Activated effector memory CD4-positive, alpha-beta T cell treated with anti-CD3 and anti-CD28 coated beads, Interleukin-2, amount 50 U/mL, for 16 hours (primary cell): ENCODE data around the gene TEX10.
"Not testable (repeated sequence)": the region's sequence is repeated elsewhere in the genome, so short reads cannot be mapped to it uniquely, and the experiment has no call there.

Source experiments
- DNase-seq: peaks from one replicate; pipeline ENCODE4 v3.0.0-alpha.2; 2020

The TEX10 gene

GRCh38 chr9:100352727-100353505 lies at the start of gene TEX10:
Gene TEX10, minus strand, starts transcription at chr9:100352942. Its CDS starts 3,579 bp downstream, at chr9:100349363.
- DNase-seq, result peak; percentile 95

- no peak for DNase-seq
Observed at GRCh38 chr9:100401042-100401441, 48.3 kb upstream of the TEX10 start.

GRCh38 chr9:100397529-100398266 lies 45.0 kb upstream of the TEX10 start:
- no peak for DNase-seq

- no peak for DNase-seq
Observed at GRCh38 chr9:100396769-100397168, 44.0 kb upstream of the TEX10 start.

- DNase-seq, result no peak
Observed at GRCh38 chr9:100394816-100395215, 42.1 kb upstream of the TEX10 start.

GRCh38 chr9:100394032-100394695 lies 41.4 kb upstream of the TEX10 start:
- no peak for DNase-seq

- DNase-seq, result not testable (repeated sequence)
Observed at GRCh38 chr9:100392989-100393388, 40.2 kb upstream of the TEX10 start.

- DNase-seq, result no peak
Observed at GRCh38 chr9:100379862-100380261, 27.1 kb upstream of the TEX10 start.

- no peak for DNase-seq
Observed at GRCh38 chr9:100377015-100377414, 24.3 kb upstream of the TEX10 start.

- no peak for DNase-seq
Observed at GRCh38 chr9:100375658-100376057, 22.9 kb upstream of the TEX10 start.

GRCh38 chr9:100372648-100373047 lies 19.9 kb upstream of the TEX10 start:
- no peak for DNase-seq

- no peak for DNase-seq
Observed at GRCh38 chr9:100370064-100370723, 17.5 kb upstream of the TEX10 start.

GRCh38 chr9:100368672-100369071 lies 15.9 kb upstream of the TEX10 start:
- no peak for DNase-seq

- DNase-seq, result no peak
Observed at GRCh38 chr9:100366121-100366520, 13.4 kb upstream of the TEX10 start.

- DNase-seq, result no peak
Observed at GRCh38 chr9:100364013-100364412, 11.3 kb upstream of the TEX10 start.

GRCh38 chr9:100359057-100359456 lies 6.3 kb upstream of the TEX10 start:
- no peak for DNase-seq

GRCh38 chr9:100357501-100357900 lies 4.8 kb upstream of the TEX10 start:
- no peak for DNase-seq

- no peak for DNase-seq
Observed at GRCh38 chr9:100355561-100355960, 2.8 kb upstream of the TEX10 start.

- DNase-seq, result no peak
Observed at GRCh38 chr9:100354121-100354800, 1.5 kb upstream of the TEX10 start.

- peak; percentile 70 for DNase-seq
Observed at GRCh38 chr9:100352201-100352726, 478 bp downstream of the TEX10 start.

- DNase-seq, result no peak
Observed at GRCh38 chr9:100351508-100351907, 1.2 kb downstream of the TEX10 start.

GRCh38 chr9:100350188-100350587 lies 2.6 kb downstream of the TEX10 start:
- DNase-seq, result no peak
